GM12872 (cell line): ENCODE data around the gene TMEM120B.

Experiments used
- TF ChIP-seq, protein P1 (sequence below): IDR thresholded peaks from 3 replicates; pipeline ENCODE4 v1.5.1; 2011; ENCODE audit warnings: low read depth, mild to moderate bottlenecking, low read length, moderate library complexity; ENCODE audit not compliant: insufficient read depth

The TMEM120B gene

GRCh38 chr12:121823101-121823726 is 110.7 kb downstream of the TMEM120B start:
- TF ChIP-seq, protein P1, sequence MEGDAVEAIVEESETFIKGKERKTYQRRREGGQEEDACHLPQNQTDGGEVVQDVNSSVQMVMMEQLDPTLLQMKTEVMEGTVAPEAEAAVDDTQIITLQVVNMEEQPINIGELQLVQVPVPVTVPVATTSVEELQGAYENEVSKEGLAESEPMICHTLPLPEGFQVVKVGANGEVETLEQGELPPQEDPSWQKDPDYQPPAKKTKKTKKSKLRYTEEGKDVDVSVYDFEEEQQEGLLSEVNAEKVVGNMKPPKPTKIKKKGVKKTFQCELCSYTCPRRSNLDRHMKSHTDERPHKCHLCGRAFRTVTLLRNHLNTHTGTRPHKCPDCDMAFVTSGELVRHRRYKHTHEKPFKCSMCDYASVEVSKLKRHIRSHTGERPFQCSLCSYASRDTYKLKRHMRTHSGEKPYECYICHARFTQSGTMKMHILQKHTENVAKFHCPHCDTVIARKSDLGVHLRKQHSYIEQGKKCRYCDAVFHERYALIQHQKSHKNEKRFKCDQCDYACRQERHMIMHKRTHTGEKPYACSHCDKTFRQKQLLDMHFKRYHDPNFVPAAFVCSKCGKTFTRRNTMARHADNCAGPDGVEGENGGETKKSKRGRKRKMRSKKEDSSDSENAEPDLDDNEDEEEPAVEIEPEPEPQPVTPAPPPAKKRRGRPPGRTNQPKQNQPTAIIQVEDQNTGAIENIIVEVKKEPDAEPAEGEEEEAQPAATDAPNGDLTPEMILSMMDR = no peak

DNA sequence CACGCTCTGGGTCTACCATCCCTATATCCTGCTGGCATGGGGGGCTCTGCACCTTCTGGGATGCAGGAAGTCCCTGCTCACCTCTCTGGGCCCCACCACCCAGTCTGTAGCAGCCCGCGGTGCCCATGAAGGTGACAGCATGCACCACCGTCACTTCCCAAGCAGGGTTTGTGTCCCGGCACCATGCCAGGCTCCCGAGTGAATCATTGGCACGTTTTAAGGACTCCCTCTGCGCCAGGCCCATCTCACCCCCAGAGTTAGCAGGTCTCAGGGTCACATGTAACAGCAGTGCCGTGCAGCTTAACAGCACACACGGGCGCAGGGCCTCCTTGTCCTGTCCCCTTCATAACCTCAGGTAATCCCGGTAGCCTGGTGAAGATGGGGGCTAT is 111.2 kb downstream of the TMEM120B start:
- TF ChIP-seq, protein P1 = no peak

GRCh38 chr12:121825041-121825523 is 112.5 kb downstream of the TMEM120B start:
- TF ChIP-seq, protein P1 = no peak

DNA sequence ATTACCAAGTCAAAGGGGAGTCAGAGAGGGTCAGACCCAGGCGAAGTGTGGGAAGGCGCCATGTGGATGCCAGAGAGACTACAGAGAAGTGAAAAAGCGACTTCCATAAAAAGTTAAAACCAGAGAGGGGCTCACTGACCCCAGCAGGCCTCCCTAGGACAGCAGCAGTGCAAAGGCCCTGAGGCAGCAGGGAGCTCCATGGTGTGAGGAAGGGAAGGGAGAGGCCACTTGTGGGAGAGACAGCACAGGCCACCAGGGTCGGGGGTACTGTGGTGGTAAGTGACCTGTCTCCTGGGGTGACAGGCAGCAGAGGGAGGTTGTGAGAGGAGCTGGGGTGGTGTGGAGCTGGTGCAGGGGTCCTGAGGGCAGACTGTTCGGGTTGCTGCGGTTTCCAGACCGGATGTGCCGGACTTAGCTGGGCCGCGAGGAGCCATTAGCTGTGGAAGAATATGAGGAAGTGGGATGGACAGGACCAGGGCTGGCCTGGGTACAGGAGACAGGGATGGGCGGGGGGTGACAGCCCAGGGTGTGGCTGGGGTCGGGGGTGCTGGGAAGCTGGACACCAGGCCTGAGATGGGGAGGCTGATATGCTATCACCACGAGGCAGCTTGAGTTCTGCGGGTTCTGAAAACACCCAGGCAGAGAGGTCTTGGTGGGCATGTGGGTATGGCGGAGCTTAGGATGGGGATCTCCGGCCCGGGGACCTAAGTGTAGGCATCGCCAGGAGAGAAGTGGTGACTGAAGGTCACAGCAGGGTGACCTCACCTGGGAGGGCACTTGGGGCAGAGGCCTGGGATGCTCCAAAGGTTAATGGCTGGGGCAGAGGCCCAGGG is 114.0 kb downstream of the TMEM120B start:
- TF ChIP-seq, protein P1 = no peak

- TF ChIP-seq, protein P1 = no peak
Measured at GRCh38 chr12:121827351-121828099, 115.0 kb downstream of the TMEM120B start.

GRCh38 chr12:121828306-121828705 is 115.8 kb downstream of the TMEM120B start:
- TF ChIP-seq, protein P1 = no peak

GRCh38 chr12:121828826-121829225 is 116.3 kb downstream of the TMEM120B start:
- TF ChIP-seq, protein P1 = no peak
